Stimulated activated CD4-positive, alpha-beta T cell treated with anti-CD3 and anti-CD28 coated beads, Interleukin-15, amount 100 ng/mL, for 24 hours (primary cell): Measurements from ENCODE around the gene NUBP2.
A peak's percentile ranks its signal among the peaks of the same experiment; 100 is the strongest.

ENCODE experiments used
- DNase-seq: peaks from one replicate; pipeline ENCODE4 v3.0.0-alpha.2; 2020

The NUBP2 gene

DNA sequence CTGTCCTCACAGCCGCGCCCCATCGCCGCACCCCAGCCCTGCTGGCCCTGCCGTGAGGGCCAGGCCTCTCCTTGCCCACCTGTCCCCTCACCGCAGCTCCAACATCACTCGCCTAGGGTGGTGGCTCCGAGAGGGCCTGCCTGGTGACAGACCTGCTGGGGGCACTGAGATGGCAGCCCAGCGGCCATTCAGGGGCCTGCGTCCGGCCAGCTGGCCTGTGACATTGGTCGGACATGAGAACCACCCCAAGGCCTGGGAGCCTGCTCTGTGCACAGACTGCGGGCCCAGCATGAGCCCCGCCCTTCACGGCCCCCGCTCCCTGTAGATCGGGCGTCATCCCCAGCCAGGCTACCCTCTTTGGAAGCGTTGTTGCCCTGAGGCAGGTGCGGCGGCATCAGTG is 23.2 kb upstream of the NUBP2 start:
- DNase-seq: no peak

DNA sequence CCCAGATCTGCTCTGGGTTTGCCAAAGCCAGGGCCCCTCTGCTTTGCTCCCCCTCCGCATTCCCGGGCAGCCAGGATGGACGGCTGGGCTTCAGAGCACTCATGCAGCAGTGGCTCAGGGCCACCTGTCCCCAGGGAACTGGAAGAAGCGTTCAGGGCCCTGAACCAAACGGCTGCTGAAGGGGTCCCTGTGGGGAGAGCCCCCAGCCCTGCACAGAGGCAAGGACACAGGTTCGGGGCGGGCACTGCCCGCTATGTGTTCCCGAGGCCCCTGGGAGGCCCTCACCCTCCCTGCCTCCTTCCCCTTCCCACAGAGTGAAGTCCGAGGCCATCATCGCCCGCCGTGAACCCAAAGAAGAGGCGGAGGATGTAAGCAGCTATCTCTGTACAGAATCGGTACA is 21.8 kb upstream of the NUBP2 start:
- DNase-seq: no peak

DNA sequence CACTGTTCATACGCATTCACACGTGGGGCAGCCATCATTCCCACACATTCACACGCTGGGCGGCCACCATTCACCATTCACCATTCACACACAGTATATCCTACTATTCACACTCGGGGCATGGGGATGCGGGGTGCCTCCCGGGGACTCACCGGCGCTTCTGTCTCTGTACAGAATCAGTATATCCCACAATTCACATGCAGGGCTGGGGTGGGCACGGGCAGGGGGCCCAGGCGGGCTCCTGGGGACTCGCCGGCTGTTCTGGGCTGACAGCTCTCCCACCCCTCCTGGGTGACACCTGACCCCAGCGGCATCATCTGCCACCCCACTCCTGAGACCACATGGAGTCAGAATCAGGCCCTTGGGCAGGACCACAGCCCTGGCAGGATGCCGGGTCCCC is 21.0 kb upstream of the NUBP2 start:
- no peak for DNase-seq

DNA sequence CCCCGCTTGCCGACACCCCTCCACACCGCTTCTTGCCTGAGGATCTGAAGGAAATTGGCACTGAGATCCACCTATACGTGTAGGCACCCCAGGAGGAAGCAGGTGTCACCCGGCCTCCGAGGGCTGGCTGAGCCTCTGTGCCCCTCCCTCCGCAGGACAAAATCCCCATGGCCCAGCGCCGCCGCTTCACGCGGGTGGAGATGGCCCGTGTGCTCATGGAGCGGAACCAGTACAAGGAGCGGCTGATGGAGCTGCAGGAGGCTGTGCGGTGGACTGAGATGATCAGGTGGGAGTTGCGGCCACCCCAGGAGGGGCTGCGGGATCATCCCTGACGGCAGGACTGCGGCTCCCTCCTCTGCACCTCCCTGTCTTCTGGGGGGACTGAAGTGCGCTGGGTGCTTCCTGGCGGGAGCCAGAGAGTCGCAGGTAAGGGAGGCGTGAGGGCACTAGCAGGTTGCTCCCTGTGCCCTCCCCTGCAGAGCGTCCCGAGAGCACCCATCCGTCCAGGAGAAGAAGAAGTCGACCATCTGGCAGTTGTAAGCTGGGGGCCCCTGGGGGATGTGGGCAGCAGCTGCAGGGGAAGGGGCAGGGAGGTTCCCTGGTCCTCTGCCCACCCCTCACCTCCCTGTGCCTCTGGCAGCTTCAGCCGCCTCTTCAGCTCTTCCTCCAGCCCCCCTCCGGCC is 20.4 kb upstream of the NUBP2 start:
- DNase-seq: no peak

DNA sequence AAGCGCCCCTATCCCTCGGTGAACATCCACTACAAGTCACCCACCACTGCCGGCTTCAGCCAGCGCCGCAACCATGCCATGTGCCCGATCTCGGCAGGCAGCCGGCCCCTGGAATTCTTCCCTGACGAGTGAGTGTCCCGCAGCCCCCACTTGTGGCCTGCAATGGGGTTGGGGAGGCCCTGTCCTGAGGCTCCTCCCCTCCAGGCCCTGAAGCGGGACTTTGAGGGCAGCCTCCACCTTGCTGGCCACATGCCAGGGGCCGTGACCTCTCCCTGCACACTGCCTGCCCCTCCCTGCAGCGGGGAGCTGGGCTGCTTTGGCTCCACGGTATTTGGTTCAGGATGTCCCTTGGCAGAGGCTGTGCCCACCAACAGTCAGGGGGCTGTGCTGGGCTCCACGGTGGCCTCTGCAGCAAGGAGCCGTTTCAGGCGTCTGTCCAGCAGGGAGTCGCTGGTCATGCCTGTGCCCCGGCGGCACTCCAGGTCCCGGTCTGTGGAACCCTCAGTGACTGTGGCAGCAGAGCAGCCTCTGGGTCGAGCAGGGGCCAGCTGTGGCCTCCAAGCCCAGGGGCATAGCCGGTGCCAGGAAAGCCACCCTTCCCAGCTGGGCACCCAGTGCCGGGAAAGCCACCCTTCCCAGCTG is 19.8 kb upstream of the NUBP2 start:
- DNase-seq: no peak

DNA sequence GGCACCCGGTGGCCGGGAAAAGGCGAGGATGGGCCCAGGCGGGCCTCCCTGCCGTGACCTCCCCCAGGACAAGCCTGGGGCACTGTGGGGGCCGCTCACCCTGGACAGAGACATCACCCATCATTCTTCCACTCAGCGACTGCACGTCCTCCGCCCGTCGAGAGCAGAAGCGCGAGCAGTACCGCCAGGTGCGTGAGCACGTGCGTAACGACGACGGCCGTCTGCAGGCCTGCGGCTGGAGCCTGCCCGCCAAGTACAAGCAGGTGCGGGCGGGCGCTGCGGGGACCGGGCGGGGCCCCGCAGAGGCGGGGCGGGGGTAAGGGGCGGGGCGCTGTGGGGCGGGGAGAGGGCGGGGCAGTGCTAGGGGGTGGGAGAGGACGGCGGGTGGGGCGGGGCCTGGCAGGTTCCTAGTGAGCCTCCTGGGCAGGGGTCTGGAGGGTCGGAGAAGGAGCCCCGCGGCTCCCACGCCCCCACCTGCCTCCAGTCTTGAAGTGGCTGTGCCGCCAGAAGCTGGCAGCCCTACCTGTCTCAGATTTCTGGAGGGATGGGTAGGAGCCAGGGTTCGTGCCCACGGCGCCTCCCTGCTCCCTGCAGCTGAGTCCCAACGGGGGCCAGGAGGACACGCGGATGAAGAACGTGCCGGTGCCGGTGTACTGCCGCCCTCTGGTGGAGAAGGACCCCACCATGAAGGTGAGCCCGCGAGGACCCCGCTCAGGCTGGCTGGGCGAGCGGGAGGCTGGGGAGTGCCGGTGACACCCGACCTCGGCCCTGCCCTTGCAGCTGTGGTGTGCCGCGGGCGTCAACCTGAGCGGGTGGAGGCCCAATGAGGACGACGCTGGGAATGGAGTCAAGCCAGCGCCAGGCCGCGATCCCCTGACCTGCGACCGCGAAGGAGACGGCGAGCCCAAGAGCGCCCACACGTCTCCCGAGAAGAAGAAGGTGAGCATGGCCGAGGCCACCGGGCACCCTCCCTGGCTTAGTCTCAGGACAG is 18.9 kb upstream of the NUBP2 start:
- DNase-seq: no peak

DNA sequence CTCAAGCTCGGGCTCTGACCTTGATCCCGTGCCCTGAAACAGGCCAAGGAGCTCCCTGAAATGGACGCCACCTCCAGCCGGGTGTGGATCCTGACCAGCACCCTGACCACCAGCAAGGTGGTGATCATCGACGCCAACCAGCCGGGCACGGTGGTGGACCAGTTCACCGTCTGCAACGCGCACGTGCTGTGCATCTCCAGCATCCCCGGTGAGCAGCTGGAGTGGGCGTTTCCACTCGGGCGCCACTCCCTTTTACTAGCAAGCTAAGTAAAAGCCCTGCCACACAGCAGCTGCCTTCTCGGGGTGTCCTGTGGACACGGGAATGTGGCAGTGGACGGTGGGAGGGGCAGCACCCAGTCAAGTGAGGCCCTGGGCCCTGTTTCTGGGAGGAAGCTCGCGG is 17.8 kb upstream of the NUBP2 start:
- no peak for DNase-seq

DNA sequence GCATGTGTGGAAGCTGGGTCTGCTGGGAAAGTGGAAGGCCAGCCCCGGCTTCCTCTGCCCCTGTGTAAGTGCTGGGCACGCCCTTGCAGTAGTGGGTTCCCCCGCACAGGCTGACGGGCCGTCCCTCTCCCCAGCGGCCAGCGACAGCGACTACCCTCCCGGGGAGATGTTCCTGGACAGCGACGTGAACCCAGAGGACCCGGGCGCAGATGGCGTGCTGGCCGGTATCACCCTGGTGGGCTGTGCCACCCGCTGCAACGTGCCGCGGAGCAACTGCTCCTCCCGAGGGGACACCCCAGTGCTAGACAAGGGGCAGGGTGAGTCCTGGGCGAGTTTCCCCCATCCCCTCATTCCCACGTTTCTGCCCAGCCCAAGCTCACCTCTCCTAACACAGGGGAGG is 16.9 kb upstream of the NUBP2 start:
- DNase-seq: no peak

DNA sequence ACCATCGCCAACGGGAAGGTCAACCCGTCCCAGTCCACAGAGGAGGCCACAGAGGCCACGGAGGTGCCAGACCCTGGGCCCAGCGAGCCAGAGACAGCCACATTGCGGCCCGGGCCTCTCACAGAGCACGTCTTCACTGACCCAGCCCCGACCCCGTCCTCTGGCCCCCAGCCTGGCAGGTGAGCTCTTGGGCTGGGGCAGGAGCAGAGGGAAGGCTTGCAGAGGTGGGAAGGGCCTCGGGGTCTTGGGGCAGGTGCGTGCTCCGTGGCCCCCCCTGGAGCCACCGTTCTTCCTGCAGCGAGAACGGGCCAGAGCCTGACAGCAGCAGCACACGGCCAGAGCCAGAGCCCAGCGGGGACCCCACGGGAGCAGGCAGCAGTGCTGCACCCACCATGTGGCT is 16.5 kb upstream of the NUBP2 start:
- no peak for DNase-seq

DNA sequence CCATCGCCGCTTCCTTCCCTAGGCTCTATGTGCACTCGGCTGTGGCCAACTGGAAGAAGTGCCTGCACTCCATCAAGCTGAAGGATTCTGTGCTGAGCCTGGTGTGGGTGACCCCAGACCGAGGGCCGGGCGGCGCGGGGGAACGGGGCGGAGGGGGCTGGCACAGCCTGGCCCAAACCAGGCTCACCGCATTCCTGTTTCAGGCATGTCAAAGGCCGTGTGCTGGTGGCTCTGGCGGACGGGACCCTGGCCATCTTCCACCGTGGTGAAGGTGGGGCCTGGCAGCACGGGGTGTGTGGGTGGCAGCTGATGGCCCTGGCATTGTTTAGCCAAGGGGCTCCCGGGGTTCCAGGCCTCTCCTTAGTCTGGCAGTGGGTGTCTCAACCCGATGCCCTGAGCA is 16.1 kb upstream of the NUBP2 start:
- no peak for DNase-seq

DNA sequence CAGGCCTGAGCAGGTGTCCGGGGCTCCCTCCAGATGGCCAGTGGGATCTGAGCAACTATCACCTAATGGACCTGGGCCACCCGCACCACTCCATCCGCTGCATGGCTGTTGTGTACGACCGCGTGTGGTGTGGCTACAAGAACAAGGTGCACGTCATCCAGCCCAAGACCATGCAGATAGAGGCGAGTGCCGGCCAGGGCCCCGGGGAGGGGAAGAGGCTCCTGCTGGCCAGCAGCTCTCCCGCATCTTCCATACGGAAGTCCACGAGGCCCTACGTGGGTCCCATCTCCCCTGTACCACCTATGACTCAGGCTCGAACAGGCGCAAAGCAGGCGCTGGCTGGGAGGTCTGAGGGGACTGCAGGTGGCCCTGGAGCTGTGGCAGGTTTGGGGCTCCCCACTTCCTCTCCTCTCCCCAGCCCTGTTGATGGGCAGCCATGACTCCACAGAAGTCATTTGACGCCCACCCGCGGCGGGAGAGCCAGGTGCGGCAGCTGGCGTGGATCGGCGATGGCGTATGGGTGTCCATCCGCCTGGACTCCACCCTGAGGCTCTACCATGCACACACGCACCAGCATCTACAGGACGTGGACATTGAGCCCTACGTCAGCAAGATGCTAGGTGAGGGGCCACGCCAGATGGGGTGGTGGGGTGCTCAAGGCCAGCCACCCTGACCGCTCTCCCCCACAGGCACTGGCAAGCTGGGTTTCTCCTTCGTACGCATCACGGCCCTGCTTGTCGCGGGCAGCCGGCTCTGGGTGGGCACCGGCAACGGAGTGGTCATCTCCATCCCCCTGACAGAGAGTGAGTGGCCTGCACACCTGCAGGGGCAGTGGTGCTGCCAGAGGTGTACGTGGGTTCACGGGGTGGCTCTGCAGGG is 15.4 kb upstream of the NUBP2 start:
- DNase-seq: no peak

DNA sequence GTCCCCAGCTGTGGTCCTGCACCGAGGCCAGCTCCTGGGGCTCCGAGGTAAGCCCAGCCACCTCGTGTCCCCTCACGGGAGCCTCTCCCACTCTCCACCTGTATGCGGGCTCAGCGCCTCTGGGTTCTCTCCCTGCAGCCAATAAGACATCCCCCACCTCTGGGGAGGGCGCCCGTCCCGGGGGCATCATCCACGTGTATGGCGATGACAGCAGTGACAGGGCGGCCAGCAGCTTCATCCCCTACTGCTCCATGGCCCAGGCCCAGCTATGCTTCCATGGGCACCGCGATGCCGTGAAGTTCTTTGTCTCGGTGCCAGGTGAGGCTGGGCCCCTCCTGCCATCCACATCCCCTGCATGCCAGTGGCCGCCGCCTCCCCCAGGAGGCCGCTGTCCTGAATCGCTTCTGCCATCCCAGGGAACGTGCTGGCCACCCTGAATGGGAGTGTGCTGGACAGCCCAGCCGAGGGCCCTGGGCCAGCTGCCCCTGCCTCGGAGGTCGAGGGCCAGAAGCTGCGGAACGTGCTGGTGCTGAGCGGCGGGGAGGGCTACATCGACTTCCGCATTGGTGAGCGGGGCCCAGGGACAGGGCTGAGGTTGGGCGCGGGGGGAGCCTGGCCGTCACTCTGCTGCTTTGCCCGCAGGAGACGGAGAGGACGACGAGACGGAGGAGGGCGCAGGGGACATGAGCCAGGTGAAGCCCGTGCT is 14.5 kb upstream of the NUBP2 start:
- no peak for DNase-seq

DNA sequence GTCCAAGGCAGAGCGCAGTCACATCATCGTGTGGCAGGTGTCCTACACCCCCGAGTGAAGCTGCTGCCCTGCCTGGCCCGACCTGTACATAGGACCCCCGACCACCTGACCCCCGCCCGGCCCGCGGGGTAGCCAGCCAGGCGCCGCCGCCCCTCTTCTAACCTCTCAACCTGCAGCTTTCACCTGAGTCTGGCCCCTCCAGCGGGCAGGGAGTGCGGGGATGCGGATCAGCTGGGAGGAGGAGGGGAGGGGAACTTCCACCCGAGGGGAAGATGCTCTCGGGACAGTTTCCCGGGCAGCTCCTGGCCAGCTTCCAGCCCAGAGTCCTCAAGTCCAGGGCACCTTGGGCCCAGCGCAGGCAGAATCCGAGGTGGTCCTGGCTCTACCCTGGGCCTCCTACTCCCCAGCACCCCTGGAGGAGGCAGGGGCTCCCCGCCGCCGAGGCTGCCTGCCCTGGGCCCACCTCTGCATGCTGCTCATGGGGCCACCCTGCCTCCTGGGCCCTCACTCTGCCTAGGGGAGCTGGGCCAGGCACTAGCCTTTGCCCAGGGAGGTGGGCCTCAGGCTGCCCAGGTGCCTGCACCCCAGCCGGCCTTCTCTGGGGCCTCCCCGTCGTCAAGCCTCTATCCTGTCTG is 13.9 kb upstream of the NUBP2 start:
- no peak for DNase-seq

DNA sequence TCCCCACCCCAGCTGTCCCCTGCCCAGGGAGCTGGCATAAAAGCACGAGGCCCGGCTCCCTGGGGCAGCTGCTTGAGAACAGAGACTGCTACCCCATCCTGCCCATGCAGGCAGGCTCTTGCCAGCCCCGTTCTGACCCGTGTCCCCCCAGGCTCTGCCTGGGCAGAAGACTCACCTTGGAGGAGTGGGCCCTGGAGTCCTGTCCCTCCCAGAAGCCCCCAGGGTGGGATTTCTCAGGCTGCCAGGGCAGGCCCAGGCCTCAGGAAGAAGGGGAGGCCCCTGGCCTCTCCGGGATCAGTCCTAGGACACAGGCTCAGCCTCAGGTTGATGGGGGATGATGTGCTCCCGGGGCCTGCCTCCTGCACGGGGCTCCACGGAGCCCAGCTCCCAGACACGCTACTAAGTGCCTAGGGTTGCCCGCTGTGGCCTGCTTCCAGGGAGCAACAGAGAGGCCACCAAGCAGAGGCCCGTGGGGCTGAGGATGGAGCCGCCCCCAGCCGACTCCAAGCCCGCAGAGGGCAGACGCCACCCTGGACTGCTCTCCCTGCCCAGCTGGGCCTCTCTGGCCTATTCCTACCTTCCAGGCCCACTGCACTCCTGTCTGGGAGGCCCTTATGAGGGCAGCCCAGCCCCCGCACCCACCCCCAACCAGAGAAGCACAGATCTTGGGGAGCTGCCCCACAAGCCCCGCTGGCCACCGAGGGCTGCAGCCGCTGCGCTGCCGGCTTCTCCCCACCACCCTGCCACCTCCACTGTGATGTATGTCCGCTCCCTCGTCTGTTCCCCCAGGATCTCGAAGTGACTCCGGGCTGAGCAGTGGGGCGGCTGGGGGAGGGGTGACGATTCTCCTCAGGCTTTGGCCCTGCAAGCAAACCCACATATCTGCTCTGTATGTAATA is 13.1 kb upstream of the NUBP2 start:
- DNase-seq: no peak

DNA sequence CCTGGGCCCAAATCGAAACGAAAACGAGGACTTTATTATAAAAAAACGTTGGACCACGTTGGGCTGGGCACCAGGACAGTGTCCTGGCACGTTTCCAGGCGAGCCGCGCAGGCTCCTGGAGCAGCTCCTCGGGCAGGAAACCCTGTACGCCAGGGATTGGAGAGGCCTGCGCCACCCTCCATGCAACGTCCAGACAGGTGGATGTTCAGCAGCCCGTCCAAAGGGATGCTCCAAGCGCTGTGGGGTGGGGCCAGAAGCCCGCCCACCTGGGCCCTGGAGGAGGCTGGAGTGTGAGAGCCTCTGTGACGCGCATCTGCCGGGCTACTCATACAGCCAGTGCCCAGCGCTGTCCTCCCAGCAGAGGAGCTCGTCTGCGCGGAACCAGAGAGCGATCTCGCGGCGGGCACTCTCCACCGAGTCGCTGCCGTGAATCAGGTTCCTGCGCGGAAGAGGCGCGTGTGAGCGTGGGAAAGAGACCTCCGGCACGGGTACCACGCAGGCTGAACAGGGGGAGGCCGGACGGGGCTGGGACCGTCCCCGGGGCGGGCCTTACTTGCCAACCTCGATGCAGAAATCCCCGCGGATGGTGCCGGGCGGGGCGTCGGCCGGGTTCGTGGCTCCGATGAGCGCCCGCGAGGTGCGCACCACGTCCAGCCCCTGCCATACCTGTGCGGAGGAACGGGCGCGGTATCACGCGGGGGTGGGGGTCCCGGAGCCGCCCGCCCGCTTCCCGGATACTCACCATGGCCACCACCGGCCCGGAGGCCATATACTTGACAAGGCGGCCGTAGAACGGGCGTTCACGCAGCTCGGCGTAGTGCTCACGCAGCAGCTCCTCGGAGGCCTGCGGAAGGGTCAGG is 12.2 kb upstream of the NUBP2 start:
- DNase-seq: peak; percentile 72

DNA sequence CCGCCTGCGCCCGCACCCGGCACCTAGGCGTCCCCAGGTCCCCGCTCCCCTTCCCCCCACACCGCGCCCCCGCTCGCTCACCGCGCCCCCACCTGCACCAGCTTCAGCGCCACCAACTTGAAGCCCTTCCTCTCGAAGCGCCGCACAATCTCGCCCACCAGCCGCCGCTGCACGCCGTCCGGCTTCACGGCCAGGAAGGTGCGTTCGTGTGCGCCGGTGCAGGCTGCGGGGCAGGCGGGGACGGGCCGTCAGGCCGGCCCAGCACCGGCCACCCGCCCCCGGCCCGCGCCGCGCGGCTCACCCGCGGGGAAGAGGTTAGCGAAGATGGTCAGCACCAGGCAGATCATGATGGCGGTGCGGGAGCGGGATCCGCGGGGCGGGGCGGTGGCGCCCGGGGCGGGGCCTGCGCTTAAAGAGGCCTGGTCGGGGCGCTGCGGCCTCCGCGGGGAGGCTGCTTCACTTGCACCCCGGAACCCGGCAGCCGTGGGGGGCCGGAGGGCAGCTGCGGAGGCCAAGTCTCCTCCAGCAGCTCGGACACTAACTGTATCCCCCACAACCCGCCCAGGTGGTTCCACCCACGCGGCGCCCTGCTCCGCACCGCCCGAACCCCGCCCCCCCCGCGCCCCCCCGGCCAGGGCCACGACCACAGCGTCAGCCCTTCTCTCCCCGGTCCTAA is 11.4 kb upstream of the NUBP2 start, which contains the start of gene NME3:
Gene NME3 (minus strand): TSS at position 356 of the 676 bp plus-strand sequence. CDS start 9 bp downstream, at position 347.
- peak; percentile 88 for DNase-seq

DNA sequence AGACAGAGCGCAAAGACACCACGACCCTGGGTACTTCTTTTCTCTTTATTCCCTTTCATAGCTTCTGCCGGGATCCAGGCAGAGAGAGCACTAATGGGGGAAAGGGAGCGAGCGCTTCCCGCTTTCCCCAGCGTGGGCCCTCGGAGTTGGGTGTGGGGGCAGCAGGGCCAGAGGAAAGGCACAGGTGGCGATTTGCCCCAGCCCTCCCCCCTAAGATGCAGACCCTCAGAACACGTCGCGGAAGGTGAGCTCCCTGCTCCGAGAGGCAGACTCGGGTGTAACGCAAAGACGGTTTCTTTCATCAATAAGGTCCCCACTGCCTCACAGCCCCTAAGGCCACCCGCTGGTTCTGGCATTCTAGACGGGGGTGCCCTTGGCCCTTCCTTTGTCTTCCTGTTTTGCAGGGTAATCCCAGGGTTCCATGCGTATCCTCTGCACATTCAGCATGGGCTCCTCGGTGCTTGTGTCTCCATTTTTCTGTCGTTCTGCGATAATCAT is 10.8 kb upstream of the NUBP2 start:
- no peak for DNase-seq

DNA sequence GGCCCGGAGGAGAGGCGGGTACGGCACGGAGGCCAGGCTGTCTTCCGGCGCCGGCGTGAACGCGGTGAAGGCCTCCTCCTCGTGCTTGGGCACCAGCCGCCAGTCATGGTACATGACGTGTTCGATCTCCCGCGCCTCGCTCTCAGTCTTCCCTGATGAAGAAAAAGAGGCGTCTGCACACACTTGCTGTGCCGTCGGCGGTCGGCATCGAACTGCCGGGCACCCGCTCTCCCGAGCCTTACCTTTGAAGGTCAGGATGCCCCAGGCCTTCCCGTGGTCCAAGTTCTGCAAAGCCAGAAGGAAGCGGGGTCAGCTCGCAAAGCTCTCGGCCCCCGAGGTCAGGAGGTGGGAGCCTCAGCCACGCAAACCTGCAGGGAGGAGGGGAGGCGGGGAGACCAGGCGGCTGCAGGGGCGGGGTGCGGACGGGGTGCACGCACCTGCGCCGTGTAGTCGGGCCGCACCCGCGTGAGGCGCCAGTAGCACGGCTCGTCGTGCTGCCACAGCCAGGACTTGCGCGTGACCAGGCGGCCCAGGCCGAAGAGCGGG is 10.3 kb upstream of the NUBP2 start, which contains the start of gene EME2:
Gene EME2 (plus strand): TSS at position 449 of the 546 bp plus-strand sequence. CDS start 418 bp downstream, outside the sequence.
- peak; percentile 73 for DNase-seq
